GM12864 (cell line): ENCODE results near the gene MYZAP.

Experiments used
- DNase-seq: peaks from one replicate; pipeline ENCODE4 v3.0.0-alpha.2; 2011; ENCODE audit warnings: low read depth
- H3K4me3 ChIP-seq: 2 replicates; pipeline ENCODE4 v1.5.1; 2011; ENCODE audit warnings: mild to moderate bottlenecking, low read depth, low read length, control low read depth
- CTCF ChIP-seq: IDR thresholded peaks from 2 replicates; pipeline ENCODE4 v1.5.1; 2011; ENCODE audit warnings: low read depth, mild to moderate bottlenecking, moderate library complexity, low read length, control low read depth, inconsistent platforms; ENCODE audit errors: missing control alignments

MYZAP gene

GRCh38 chr15:57562196-57562769, 29.4 kb upstream of the MYZAP start:
- no peak for TF ChIP-seq CTCF
- DNase-seq: no peak
- no peak overlapping the region for H3K4me3 ChIP-seq

- no peak for DNase-seq
- H3K4me3 ChIP-seq: no peak overlapping the region
- TF ChIP-seq CTCF: no peak
Observed at GRCh38 chr15:57563416-57563815, 28.3 kb upstream of the MYZAP start.

DNA sequence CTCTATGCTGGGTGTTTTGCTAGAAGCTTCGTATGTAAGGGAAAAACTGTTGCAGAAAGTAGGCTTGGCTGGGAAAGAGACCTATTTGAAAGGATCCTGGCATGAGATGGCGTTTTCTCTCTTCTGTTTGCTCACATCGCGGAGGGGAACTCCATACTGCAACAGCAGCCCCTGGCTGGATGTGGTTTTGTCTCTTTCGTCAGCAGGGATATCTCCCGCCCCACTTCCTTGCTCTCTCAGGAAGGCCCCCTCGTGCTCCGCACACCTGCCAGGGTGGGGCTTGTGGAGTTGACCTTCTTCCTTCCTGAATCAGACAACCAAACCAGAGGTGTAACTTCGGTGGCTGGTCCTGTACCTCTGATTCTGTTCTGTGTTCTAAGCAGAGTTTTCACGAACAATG, 26.4 kb upstream of the MYZAP start:
- H3K4me3 ChIP-seq: no peak overlapping the region
- no peak for TF ChIP-seq CTCF
- no peak for DNase-seq

- no peak for TF ChIP-seq CTCF
- H3K4me3 ChIP-seq: no peak overlapping the region
- DNase-seq: no peak
Observed at GRCh38 chr15:57566834-57567233, 24.9 kb upstream of the MYZAP start.

DNA sequence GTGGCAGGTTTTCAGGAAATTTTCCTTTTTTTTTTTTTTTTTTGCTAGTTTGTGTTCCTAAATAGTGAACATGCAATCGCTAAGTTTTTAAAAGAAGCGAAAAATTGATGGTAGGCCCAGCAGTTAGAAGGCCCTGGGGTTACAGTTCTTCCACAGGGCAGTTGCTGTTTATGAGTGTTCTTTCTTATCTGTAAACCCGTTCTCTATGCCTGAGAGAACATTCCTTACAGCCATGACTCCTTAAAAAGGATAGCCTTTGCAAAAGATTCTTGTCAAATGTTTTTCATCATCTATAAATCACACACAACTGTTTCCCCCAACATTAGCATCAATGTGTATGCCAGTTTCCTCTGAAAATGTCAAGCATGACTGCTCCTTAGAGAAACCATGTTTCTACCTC, 23.8 kb upstream of the MYZAP start:
- H3K4me3 ChIP-seq: no peak overlapping the region
- no peak for DNase-seq
- no peak for TF ChIP-seq CTCF

GRCh38 chr15:57568299-57568698, 23.4 kb upstream of the MYZAP start:
- no peak for TF ChIP-seq CTCF
- H3K4me3 ChIP-seq: no peak overlapping the region
- DNase-seq: no peak

- DNase-seq: no peak
- no peak overlapping the region for H3K4me3 ChIP-seq
- no peak for TF ChIP-seq CTCF
Observed at GRCh38 chr15:57570340-57570739, 21.4 kb upstream of the MYZAP start.
